ENCODE results near the gene SEPTIN14.
"Not testable (repeated sequence)": the region's sequence is repeated elsewhere in the genome, so short reads cannot be mapped to it uniquely, and the experiment has no call there.

The SEPTIN14 gene

GRCh38 chr7:55794527-55794926, 68.0 kb downstream of the SEPTIN14 start:
- ATAC-seq (ENCODE audit: low read depth) = peak; percentile 93
- H3K27ac ChIP-seq (ENCODE audit: poor library complexity, severe bottlenecking) = no peak overlapping the region
- no peak for TF ChIP-seq CTCF (IDR thresholded peaks at IDR 0.05; ENCODE audit: poor library complexity, severe bottlenecking)

GRCh38 chr7:55792048-55792447, 70.5 kb downstream of the SEPTIN14 start:
- no peaks in the 10 kb centered on the region for H3K36me3 ChIP-seq (ENCODE audit: low read depth)
- no peak overlapping the region for H3K27ac ChIP-seq (ENCODE audit: poor library complexity, severe bottlenecking)
- no peak for DNase-seq (ENCODE audit: low spot score)
- H3K9me3 ChIP-seq (ENCODE audit: severe bottlenecking) = peaks cover 7% of the 10 kb centered on the region
- H3K4me1 ChIP-seq (ENCODE audit: insufficient read depth, poor library complexity, severe bottlenecking) = peaks cover 5% of the 10 kb centered on the region
- H3K27me3 ChIP-seq (ENCODE audit: insufficient read depth, poor library complexity, severe bottlenecking) = no peaks in the 10 kb centered on the region
- no peak overlapping the region for H3K4me3 ChIP-seq (ENCODE audit: severe bottlenecking)
- TF ChIP-seq CTCF (IDR thresholded peaks at IDR 0.05; ENCODE audit: poor library complexity, severe bottlenecking) = no peak
- ATAC-seq (ENCODE audit: low read depth) = no peak

More at GRCh38 chr7:55794527-55794926, 68.0 kb downstream of the SEPTIN14 start:
- H3K4me1 ChIP-seq (ENCODE audit: insufficient read depth, poor library complexity, severe bottlenecking) = peaks cover 5% of the 10 kb centered on the region
- H3K9me3 ChIP-seq (ENCODE audit: severe bottlenecking) = peaks cover 14% of the 10 kb centered on the region
- DNase-seq (ENCODE audit: low spot score) = peak; percentile 75
- no peak overlapping the region for H3K4me3 ChIP-seq (ENCODE audit: severe bottlenecking)
- no peaks in the 10 kb centered on the region for H3K27me3 ChIP-seq (ENCODE audit: insufficient read depth, poor library complexity, severe bottlenecking)
- H3K36me3 ChIP-seq (ENCODE audit: low read depth) = no peaks in the 10 kb centered on the region

DNA sequence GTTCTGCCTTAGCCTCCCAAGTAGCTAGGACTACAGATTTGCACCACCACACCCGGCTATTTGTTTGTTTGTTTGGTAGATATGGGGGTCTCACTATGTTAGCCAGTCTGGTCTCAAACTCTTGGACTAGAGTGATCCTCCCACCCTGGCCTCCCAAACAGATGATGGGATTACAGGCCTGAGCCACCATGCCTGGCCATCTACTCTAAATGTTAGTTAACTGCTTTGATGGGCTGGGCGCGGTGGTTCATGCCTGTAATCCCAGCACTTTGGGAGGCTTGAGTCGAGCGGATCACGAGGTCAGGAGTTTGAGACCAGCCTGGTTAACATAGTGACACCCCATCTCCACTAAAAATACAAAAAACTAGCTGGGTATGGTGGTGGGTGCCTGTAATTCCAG, 74.8 kb downstream of the SEPTIN14 start:
- no peaks in the 10 kb centered on the region for H3K9me3 ChIP-seq (ENCODE audit: severe bottlenecking)
- DNase-seq (ENCODE audit: low spot score) (no peak), ATAC-seq (ENCODE audit: low read depth) (no peak)
- H3K27me3 ChIP-seq (ENCODE audit: insufficient read depth, poor library complexity, severe bottlenecking) = no peaks in the 10 kb centered on the region
- no peaks in the 10 kb centered on the region for H3K36me3 ChIP-seq (ENCODE audit: low read depth)
- H3K27ac ChIP-seq (ENCODE audit: poor library complexity, severe bottlenecking) = no peak overlapping the region
- H3K4me3 ChIP-seq (ENCODE audit: severe bottlenecking) = no peak overlapping the region
- H3K4me1 ChIP-seq (ENCODE audit: insufficient read depth, poor library complexity, severe bottlenecking) = no peaks in the 10 kb centered on the region
- no peak for TF ChIP-seq CTCF (IDR thresholded peaks at IDR 0.05; ENCODE audit: poor library complexity, severe bottlenecking)

- H3K4me3 ChIP-seq (ENCODE audit: severe bottlenecking) = no peak overlapping the region
- no peak for DNase-seq (ENCODE audit: low spot score)
- ATAC-seq (ENCODE audit: low read depth) = no peak
- H3K36me3 ChIP-seq (ENCODE audit: low read depth) = no peaks in the 10 kb centered on the region
- no peaks in the 10 kb centered on the region for H3K4me1 ChIP-seq (ENCODE audit: insufficient read depth, poor library complexity, severe bottlenecking)
- no peak for TF ChIP-seq CTCF (IDR thresholded peaks at IDR 0.05; ENCODE audit: poor library complexity, severe bottlenecking)
- H3K27ac ChIP-seq (ENCODE audit: poor library complexity, severe bottlenecking) = no peak overlapping the region
- no peaks in the 10 kb centered on the region for H3K9me3 ChIP-seq (ENCODE audit: severe bottlenecking)
- H3K27me3 ChIP-seq (ENCODE audit: insufficient read depth, poor library complexity, severe bottlenecking) = no peaks in the 10 kb centered on the region
These were observed 75.7 kb downstream of the SEPTIN14 start for GRCh38 chr7:55786901-55787300.

GRCh38 chr7:55785444-55785843, 77.1 kb downstream of the SEPTIN14 start:
- H3K9me3 ChIP-seq (ENCODE audit: severe bottlenecking); DNase-seq (ENCODE audit: low spot score); H3K4me1 ChIP-seq (ENCODE audit: insufficient read depth, poor library complexity, severe bottlenecking); ATAC-seq (ENCODE audit: low read depth); H3K27me3 ChIP-seq (ENCODE audit: insufficient read depth, poor library complexity, severe bottlenecking); H3K4me3 ChIP-seq (ENCODE audit: severe bottlenecking); H3K36me3 ChIP-seq (ENCODE audit: low read depth); H3K27ac ChIP-seq (ENCODE audit: poor library complexity, severe bottlenecking): not testable (repeated sequence)
